ENCODE data around the gene TRAK1. TPM values are rescaled to one million over a fixed set of nuclear protein-coding genes. Genes with fewer than 3 reads are reported as not detected.

TRAK1 gene
- total RNA-seq, 2 experiments from 2014 or later = 62.5 to 88.3 TPM

GRCh38 chr3:42085641-42086376, 5.3 kb upstream of the TRAK1 start:
- DNase-seq (ENCODE audit: low spot score) = no peak
- intact Hi-C loops (cut with micrococcal nuclease; ENCODE audit: unreplicated experiment) = no loop called here
- no peak overlapping the region for H3K27ac ChIP-seq (ENCODE audit: low read depth, low read length, poor library complexity, severe bottlenecking)
- no peak overlapping the region for H2AFZ ChIP-seq (ENCODE audit: low read length)
- peaks cover 35% of the 10 kb centered on the region for H3K4me1 ChIP-seq (ENCODE audit: insufficient read depth, low read length, poor library complexity, severe bottlenecking)
- ChIA-PET CTCF (ENCODE audit: unreplicated experiment) (no interaction called here), POLR2A (interaction anchor here (0.6 to 0.8 kb wide), 2 partner anchors 12 to 19 kb away, joined by 3 to 4 read pairs; no protein-coding TSS in a partner anchor)
- H4K20me1 ChIP-seq (ENCODE audit: insufficient read depth, low read length) = peaks cover 15% of the 10 kb centered on the region
- H3K9me2 ChIP-seq (ENCODE audit: insufficient read depth, low read length) = no peaks in the 10 kb centered on the region
- H3K4me2 ChIP-seq (ENCODE audit: low read length) = no peak overlapping the region
- peaks cover 66% of the 10 kb centered on the region for H3K79me2 ChIP-seq (ENCODE audit: insufficient read depth, low read depth, low read length)
- no peak overlapping the region for H3K4me3 ChIP-seq (ENCODE audit: low read depth, low read length, poor library complexity, severe bottlenecking)
- TF ChIP-seq CTCF (conservative IDR thresholded peaks at IDR 0.05; ENCODE audit: low read length) (no peak), EZH2phosphoT487 (IDR thresholded peaks at IDR 0.05; ENCODE audit: borderline replicate concordance, low read depth, low read length) (no peak)
- no peaks in the 10 kb centered on the region for H3K9me3 ChIP-seq (ENCODE audit: low read length)
- H3K36me3 ChIP-seq (ENCODE audit: insufficient read depth, low read length) = peaks cover 46% of the 10 kb centered on the region
- no TSS peak for BruUV-seq (replicated peaks)

GRCh38 chr3:42088803-42089530, 2.2 kb upstream of the TRAK1 start:
- no peak overlapping the region for H3K4me2 ChIP-seq (ENCODE audit: low read length)
- no peak for TF ChIP-seq CTCF (conservative IDR thresholded peaks at IDR 0.05; ENCODE audit: low read length)
- no peak for TF ChIP-seq EZH2phosphoT487 (IDR thresholded peaks at IDR 0.05; ENCODE audit: borderline replicate concordance, low read depth, low read length)
- BruUV-seq (replicated peaks) = no TSS peak
- intact Hi-C loops (cut with micrococcal nuclease; ENCODE audit: unreplicated experiment) = no loop called here
- no peaks in the 10 kb centered on the region for H3K9me2 ChIP-seq (ENCODE audit: insufficient read depth, low read length)
- H2AFZ ChIP-seq (ENCODE audit: low read length) = no peak overlapping the region
- no peak overlapping the region for H3K27ac ChIP-seq (ENCODE audit: low read depth, low read length, poor library complexity, severe bottlenecking)
- peaks cover 35% of the 10 kb centered on the region for H3K4me1 ChIP-seq (ENCODE audit: insufficient read depth, low read length, poor library complexity, severe bottlenecking)
- H3K79me2 ChIP-seq (ENCODE audit: insufficient read depth, low read depth, low read length) = peaks cover 43% of the 10 kb centered on the region
- H3K9me3 ChIP-seq (ENCODE audit: low read length) = no peaks in the 10 kb centered on the region
- DNase-seq (ENCODE audit: low spot score) = no peak
- peaks cover 15% of the 10 kb centered on the region for H4K20me1 ChIP-seq (ENCODE audit: insufficient read depth, low read length)
- peaks cover 70% of the 10 kb centered on the region for H3K36me3 ChIP-seq (ENCODE audit: insufficient read depth, low read length)
- no peak overlapping the region for H3K4me3 ChIP-seq (ENCODE audit: low read depth, low read length, poor library complexity, severe bottlenecking)
- POLR2A ChIA-PET = interaction anchor here (0.6 kb wide), 1 partner anchor 67 kb away, joined by 4 read pairs; no protein-coding TSS in a partner anchor
- CTCF ChIA-PET (ENCODE audit: unreplicated experiment) = no interaction called here

Data from OCI-LY7 (cell line).